ENCODE measurements around the gene CLIC4. TPM values are rescaled to one million over a fixed set of nuclear protein-coding genes. Genes with fewer than 3 reads are reported as not detected.

CLIC4 gene
- total and polyA plus RNA-seq, 2 donors (not counting 1 experiment from before 2014, with no cell fraction given): 28.5 to 123 TPM

DNA sequence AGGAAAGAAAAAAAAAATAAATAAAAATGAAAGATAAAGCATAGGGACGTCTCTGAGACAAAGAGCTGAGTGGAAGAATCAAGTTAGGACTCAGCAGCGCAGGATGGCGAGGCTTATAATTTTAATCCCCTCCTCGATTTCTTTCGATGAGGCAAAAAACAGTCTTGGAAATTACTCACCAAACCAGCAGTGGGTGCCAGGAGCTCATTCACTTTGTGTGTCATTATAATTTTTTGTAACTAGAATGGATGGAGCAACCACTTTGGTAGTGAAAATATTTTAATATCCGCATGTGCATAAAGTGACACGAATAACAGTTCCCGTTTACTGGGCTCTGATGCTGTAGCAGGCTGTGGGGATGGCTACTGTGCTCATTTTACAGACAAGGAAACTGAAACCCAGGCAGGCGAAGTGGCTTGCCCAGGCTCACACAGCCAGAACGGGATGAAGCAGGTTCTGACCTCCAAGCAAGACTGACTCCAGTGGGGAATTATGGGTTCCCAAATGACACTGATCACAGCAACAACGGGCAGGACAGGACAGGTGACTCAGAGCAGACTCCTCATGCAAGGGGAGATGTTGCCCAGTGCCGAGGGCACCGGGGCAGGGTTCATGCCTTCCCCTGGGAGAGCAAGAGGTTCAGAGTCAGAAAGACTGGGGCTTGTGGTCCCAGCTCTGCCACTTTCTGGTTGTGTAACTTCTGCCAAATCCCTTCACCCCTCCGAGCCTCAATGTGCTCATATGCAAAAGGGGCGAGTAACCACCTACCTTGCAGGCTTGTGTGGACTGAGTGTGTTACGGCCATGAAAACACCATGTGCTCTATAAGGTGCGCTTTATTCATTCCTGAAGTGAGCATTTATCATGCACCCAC, 121.2 kb downstream of the CLIC4 start:
- H3K4me3 ChIP-seq (ENCODE audit: control extremely low read depth in 1 of 5, extremely low read depth in 1 of 5, insufficient read depth in 1 of 5, low read depth in 2 of 5, low read length in 4 of 5): no peak overlapping the region
- Mint-ChIP-seq H3K27ac (no peak overlapping the region), H3K4me3 (no peak overlapping the region), H3K27me3 (peaks cover 30% of the 10 kb centered on the region), H3K4me1 (peaks cover 18% of the 10 kb centered on the region), H3K9me3 (ENCODE audit: insufficient read depth) (no peaks in the 10 kb centered on the region)
- H3K9me3 ChIP-seq (ENCODE audit: control extremely low read depth in 1 of 3, control insufficient read depth in 2 of 3, insufficient read depth in 1 of 3, low read length in 2 of 3): no peaks in the 10 kb centered on the region
- H3K36me3 ChIP-seq (replicated peaks in 1 of 2; ENCODE audit: control extremely low read depth in 1 of 2, control insufficient read depth in 1 of 2, extremely low read depth in 1 of 2, insufficient read depth in 2 of 2, low read length in 1 of 2): no peaks in the 10 kb centered on the region
- H3K27me3 ChIP-seq (replicated peaks in 1 of 4; ENCODE audit: control extremely low read depth in 1 of 4, control insufficient read depth in 3 of 4, insufficient read depth in 4 of 4, low read length in 3 of 4): peaks cover 0 to 18% (median 3%) of the 10 kb centered on the region in 4 experiments
- H3K79me2 ChIP-seq (ENCODE audit: control insufficient read depth, insufficient read depth, low read length): no peaks in the 10 kb centered on the region
- POLR2A ChIA-PET: no interaction called here
- H2AFZ ChIP-seq (ENCODE audit: insufficient read depth, low read depth, low read length, poor library complexity, severe bottlenecking): no peak overlapping the region
- TF ChIP-seq EZH2 (IDR thresholded peaks at IDR 0.05; ENCODE audit: borderline replicate concordance, insufficient read depth, low read depth, low read length, poor library complexity, severe bottlenecking): no peak
- TF ChIP-seq, protein P1, sequence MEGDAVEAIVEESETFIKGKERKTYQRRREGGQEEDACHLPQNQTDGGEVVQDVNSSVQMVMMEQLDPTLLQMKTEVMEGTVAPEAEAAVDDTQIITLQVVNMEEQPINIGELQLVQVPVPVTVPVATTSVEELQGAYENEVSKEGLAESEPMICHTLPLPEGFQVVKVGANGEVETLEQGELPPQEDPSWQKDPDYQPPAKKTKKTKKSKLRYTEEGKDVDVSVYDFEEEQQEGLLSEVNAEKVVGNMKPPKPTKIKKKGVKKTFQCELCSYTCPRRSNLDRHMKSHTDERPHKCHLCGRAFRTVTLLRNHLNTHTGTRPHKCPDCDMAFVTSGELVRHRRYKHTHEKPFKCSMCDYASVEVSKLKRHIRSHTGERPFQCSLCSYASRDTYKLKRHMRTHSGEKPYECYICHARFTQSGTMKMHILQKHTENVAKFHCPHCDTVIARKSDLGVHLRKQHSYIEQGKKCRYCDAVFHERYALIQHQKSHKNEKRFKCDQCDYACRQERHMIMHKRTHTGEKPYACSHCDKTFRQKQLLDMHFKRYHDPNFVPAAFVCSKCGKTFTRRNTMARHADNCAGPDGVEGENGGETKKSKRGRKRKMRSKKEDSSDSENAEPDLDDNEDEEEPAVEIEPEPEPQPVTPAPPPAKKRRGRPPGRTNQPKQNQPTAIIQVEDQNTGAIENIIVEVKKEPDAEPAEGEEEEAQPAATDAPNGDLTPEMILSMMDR (IDR thresholded peaks at IDR 0.05): no peak
- DNase-seq (no peak), ATAC-seq (ENCODE audit: low read depth) (no peak)
- no peaks in the 10 kb centered on the region for H4K20me1 ChIP-seq (ENCODE audit: control insufficient read depth, insufficient read depth, low read length, poor library complexity, severe bottlenecking)
- intact Hi-C loops (cut with micrococcal nuclease): no loop called here
- H3K4me2 ChIP-seq (replicated peaks; ENCODE audit: low read depth, low read length, poor library complexity, severe bottlenecking): peak overlapping the region; percentile 4
- CTCF ChIA-PET: interaction anchor here (1.1 to 1.7 kb wide), 2 partner anchors 11 to 336 kb away, joined by 4 to 5 read pairs; no protein-coding TSS in a partner anchor
- H3K9ac ChIP-seq (ENCODE audit: low read length): no peak overlapping the region
- WGBS (ENCODE audit: insufficient coverage): 86% methylated on average over 12 of the region's 17 CpGs
- no peak overlapping the region for H3K27ac ChIP-seq (ENCODE audit: low read length in 2 of 2)
- H3K4me1 ChIP-seq (ENCODE audit: control insufficient read depth in 2 of 2, insufficient read depth in 2 of 2, low read length in 2 of 2): peaks cover 16 to 17% of the 10 kb centered on the region in 2 donors

All from B cell (primary cell).